ENCODE results near the gene RBM39.

Gene RBM39

GRCh38 chr20:35699957-35700624 lies 42.0 kb downstream of the RBM39 start:
- no peak for DNase-seq (ENCODE audit: low read depth)
- H3K4me3 ChIP-seq (ENCODE audit: low read depth, low read length), result peak overlapping the region; percentile 98
- TF ChIP-seq CTCF (conservative IDR thresholded peaks at IDR 0.05; ENCODE audit: low read depth, low read length), result no peak

DNA sequence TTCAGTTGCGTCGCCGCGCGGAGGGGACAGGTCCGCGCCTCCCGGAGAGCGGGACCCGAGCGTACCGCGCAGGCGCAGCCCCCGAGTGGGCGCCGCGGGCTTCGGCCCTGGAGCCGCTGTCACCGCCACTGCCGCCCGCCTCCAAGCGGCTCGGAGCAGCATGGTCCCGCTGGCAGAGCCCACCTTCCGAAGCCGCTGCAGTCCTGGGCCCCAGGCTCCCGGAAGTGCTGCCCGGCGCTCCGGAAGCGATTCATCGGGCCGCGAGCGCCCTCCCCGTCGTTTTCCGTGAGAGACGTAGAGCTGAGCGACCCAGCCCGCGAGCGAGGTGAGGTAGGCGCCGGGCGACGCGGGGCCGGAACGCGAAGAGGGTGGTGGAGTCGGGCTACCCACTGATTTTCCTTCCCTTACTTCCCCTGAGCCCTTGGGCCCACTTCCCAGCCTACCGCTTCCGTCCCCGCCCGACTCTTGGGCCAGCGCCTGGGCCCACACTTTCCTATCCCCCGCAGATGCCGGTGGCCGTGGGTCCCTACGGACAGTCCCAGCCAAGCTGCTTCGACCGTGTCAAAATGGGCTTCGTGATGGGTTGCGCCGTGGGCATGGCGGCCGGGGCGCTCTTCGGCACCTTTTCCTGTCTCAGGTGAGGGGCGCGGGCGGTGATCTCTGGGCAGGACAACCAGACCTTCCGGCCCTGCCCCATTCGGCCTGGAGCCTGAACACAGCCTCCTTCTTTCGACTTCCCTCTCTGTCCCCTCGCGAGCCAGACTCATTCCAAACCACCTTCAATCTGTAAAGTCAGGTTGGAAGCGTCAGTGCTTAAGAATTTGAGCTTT lies 42.7 kb downstream of the RBM39 start, which contains the start of the genes NFS1 and ROMO1:
Gene NFS1, minus strand, starts transcription at position 226 of the 830 bp plus-strand sequence. Its CDS starts 64 bp downstream, at position 162.
Gene ROMO1, plus strand, starts transcription at position 279 of the 830 bp plus-strand sequence. Its CDS starts 228 bp downstream, at position 507.
- H3K4me3 ChIP-seq (ENCODE audit: low read depth, low read length), result peak within 1 kb of the TSS; percentile 98
- peak; percentile 83 for DNase-seq (ENCODE audit: low read depth)
- no peak for TF ChIP-seq CTCF (conservative IDR thresholded peaks at IDR 0.05; ENCODE audit: low read depth, low read length)

DNA sequence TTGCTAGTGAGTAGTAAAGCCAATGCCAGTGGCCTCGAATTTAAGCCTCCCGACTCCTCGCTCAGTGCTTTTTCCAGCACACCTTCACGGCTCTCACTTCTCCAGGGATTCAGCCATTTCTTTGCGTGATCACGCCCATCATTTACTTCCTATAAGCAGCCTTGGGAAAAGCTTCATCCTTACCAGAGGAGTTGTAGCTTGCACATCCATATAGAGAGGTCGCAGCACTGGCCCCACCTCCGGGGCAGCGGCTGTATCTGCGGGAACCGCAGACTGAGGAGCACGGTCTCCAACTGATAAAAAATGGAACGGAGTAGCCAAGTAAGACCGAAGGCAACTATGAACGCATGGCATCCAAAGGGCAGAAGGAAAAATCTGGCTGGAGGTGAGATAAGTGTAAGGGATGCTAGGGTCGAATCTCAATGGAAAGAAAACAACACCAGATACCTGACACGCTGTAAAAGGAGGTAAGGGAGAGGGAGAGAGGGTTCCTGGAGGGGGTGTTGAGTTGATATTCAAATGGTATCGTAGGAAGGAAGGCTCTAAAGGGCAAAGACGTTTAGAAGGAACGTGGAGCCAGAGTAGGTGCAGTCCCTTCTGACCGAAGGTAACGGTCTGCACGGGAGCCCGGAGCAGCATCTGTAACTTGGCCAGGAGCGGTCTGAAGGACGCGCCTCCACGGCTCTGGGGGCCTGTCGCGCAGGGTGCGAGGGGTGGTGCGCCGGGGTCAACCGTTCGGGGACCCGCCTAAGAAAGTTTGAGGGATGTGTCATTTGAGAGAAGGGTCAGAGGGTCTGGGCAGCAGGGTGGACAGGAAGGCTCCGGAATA lies 43.5 kb downstream of the RBM39 start:
- DNase-seq (ENCODE audit: low read depth), result no peak
- H3K4me3 ChIP-seq (ENCODE audit: low read depth, low read length), result peak overlapping the region; percentile 98
- no peak for TF ChIP-seq CTCF (conservative IDR thresholded peaks at IDR 0.05; ENCODE audit: low read depth, low read length)

DNA sequence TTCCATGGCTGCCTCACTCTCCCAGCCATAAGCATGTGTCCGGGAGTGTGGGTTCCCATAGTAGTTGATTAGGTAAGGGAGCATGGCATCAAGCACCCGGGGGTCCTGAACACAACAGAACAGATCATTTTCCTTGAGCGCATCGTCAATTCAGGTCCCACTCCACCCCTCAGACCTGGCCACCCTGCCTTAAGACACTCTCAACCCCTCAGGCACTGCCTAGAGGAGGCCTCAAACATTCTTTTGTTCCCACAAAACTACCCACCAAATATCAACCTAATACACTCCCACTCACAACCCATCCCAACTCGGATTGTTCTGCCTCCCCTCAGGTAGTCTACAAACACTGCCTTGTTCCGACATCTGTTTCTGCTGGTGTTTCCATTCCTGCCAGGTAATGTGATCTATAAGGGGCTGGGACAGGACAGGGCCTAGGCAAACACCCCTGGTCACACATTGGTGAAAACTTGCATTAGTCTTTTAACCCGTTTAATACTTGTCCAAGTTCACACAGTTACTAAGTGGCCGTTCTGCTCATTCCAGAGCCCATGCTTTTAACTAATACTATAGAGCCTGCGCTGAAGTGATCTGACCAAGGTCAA lies 44.3 kb downstream of the RBM39 start:
- TF ChIP-seq CTCF (conservative IDR thresholded peaks at IDR 0.05; ENCODE audit: low read depth, low read length), result no peak
- DNase-seq (ENCODE audit: low read depth), result no peak
- no peak overlapping the region for H3K4me3 ChIP-seq (ENCODE audit: low read depth, low read length)

- no peak for DNase-seq (ENCODE audit: low read depth)
- TF ChIP-seq CTCF (conservative IDR thresholded peaks at IDR 0.05; ENCODE audit: low read depth, low read length), result no peak
Observed at GRCh38 chr20:35695978-35696377, 46.1 kb downstream of the RBM39 start.

GRCh38 chr20:35695245-35695749 lies 46.8 kb downstream of the RBM39 start:
- no peak for DNase-seq (ENCODE audit: low read depth)
- H3K4me3 ChIP-seq (ENCODE audit: low read depth, low read length), result no peak overlapping the region
- TF ChIP-seq CTCF (conservative IDR thresholded peaks at IDR 0.05; ENCODE audit: low read depth, low read length), result no peak

More at GRCh38 chr20:35695978-35696377, 46.1 kb downstream of the RBM39 start:
- no peak overlapping the region for H3K4me3 ChIP-seq (ENCODE audit: low read depth, low read length)
